Measurements from ENCODE around the gene TBXAS1. TPM values are rescaled to one million over a fixed set of nuclear protein-coding genes. Genes with fewer than 3 reads are reported as not detected.

TBXAS1 gene
- total and polyA plus RNA-seq, 2 of the 8 experiments (the other 6 are each of a cell fraction or from before 2014, with no cell fraction given), result 0.86 to 2.1 TPM

DNA sequence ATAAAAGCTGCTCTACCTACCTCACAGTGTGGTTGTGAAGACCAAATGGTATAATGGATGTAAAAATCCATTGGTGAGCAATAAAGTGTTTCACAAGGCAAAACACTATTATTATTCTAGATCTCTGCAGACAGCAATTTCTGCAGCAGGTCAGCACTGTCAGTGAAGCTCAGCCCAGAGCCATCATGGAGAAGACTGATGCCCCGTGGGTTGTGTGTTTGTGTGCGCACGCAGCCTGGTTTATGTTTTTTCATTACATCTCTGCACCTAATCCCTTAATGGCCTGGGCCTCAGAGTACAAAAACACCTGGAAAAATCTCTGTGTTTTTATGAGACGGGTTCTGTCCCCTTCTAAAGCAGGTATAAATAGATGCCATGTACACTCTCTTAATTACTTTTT lies 169.5 kb downstream of the TBXAS1 start:
- H3K27ac ChIP-seq (ENCODE audit: low read depth, low read length), result no peak overlapping the region
- POLR2A ChIA-PET (ENCODE audit: partially characterized antibody), result interaction anchor here (1.7 kb wide), 1 partner anchor 9 kb away, joined by 6 read pairs; no protein-coding TSS in a partner anchor

More for the DNA sequence above, 169.5 kb downstream of the TBXAS1 start:
- H3K79me2 ChIP-seq (ENCODE audit: control insufficient read depth in 1 of 2, insufficient read depth in 2 of 2, low read length in 2 of 2), result no peaks in the 10 kb centered on the region
- H2AFZ ChIP-seq (ENCODE audit: low read length), result no peak overlapping the region
- H4K91ac ChIP-seq (replicated peaks; ENCODE audit: insufficient read length, low read length), result no peak overlapping the region
- no peak overlapping the region for H2BK15ac ChIP-seq (ENCODE audit: low read length)
- H2BK20ac ChIP-seq (ENCODE audit: low read length), result no peak overlapping the region
- H3K4me2 ChIP-seq (ENCODE audit: insufficient read depth in 1 of 2, low read depth in 2 of 2, low read length in 2 of 2), result no peak overlapping the region
- no peak overlapping the region for H3K56ac ChIP-seq (replicated peaks; ENCODE audit: insufficient read length, low read depth, low read length)
- H4K20me1 ChIP-seq (replicated peaks in 1 of 2; ENCODE audit: control insufficient read depth in 1 of 2, insufficient read depth in 2 of 2, low read length in 2 of 2), result no peaks in the 10 kb centered on the region
- H3K9ac ChIP-seq (replicated peaks in 1 of 4; ENCODE audit: extremely low read depth in 1 of 4, low read depth in 3 of 4, low read length in 3 of 4), result no peak overlapping the region
- 0 out of 2 replicates have a peak, but pooled peaks cover 2% of the 10 kb centered on the region for H3K23me2 ChIP-seq (ENCODE audit: low read depth, low read length)
- H3K9me3 ChIP-seq (ENCODE audit: insufficient read depth in 2 of 2, low read depth in 1 of 2, low read length in 1 of 2), result no peaks in the 10 kb centered on the region
- 85% methylated on average over 4 of the region's 4 CpGs; no CpG with 5 or more reads in 1 of the 2 experiments for WGBS, 2 experiments (ENCODE audit: extremely low coverage in 1 of 2, insufficient coverage in 1 of 2, insufficient read length in 1 of 2, insufficient replicate concordance in 2 of 2, low coverage in 1 of 2, low lambda C conversion rate in 2 of 2, missing lambda C conversion rate in 1 of 2)
- H3K4me3 ChIP-seq (ENCODE audit: extremely low read depth in 1 of 4, insufficient read depth in 2 of 4, low read depth in 3 of 4, low read length in 4 of 4), result no peak overlapping the region
- CTCF ChIA-PET (ENCODE audit: partially characterized antibody), result interaction anchor here (0.5 to 11.1 kb wide), 8 partner anchors 11 to 380 kb away, joined by 3 to 122 read pairs (median 6); no protein-coding TSS in a partner anchor
- no peak for DNase-seq (ENCODE audit: low read depth in 1 of 2, low spot score in 2 of 2)
- no peak overlapping the region for H2BK5ac ChIP-seq (ENCODE audit: low read depth, low read length)
- no peak for FAIRE-seq
- no peaks in the 10 kb centered on the region for H3K36me3 ChIP-seq (ENCODE audit: control insufficient read depth in 2 of 4, insufficient read depth in 4 of 4, low read length in 3 of 4)
- H2BK120ac ChIP-seq (replicated peaks; ENCODE audit: low read depth, low read length), result no peak overlapping the region
- H4K5ac ChIP-seq (ENCODE audit: insufficient read length, low read depth, low read length), result no peak overlapping the region
- no peak overlapping the region for H3K23ac ChIP-seq (ENCODE audit: insufficient read length)
- no peak overlapping the region for H3K18ac ChIP-seq (ENCODE audit: extremely low read depth, low read length)
- H3K14ac ChIP-seq (ENCODE audit: insufficient read length), result no peak overlapping the region
- TF ChIP-seq RFX5 (IDR thresholded peaks at IDR 0.05; ENCODE audit: borderline replicate concordance, low read depth, low read length) (no peak), SAP30 (IDR thresholded peaks at IDR 0.05; ENCODE audit: insufficient read depth, insufficient replicate concordance, low read length) (no peak), TCF12 (IDR thresholded peaks at IDR 0.05; ENCODE audit: low read depth, low read length) (no peak), SIX5 (IDR thresholded peaks at IDR 0.05; ENCODE audit: low read depth, low read length) (no peak), BCL11A (IDR thresholded peaks at IDR 0.05; ENCODE audit: low read depth in 2 of 2, low read length in 2 of 2) (no peak), NRF1 (IDR thresholded peaks at IDR 0.05; ENCODE audit: low read depth, low read length) (no peak), SIN3A (conservative IDR thresholded peaks at IDR 0.05 in 1 of 2, IDR thresholded peaks at IDR 0.05 in 1 of 2; ENCODE audit: low read depth in 1 of 2, low read length in 2 of 2) (no peak)
- H2AK5ac ChIP-seq (ENCODE audit: low read depth, low read length), result no peak overlapping the region
- H4K8ac ChIP-seq (ENCODE audit: extremely low read depth, insufficient read depth, low read length), result no peak overlapping the region
- H2BK12ac ChIP-seq (ENCODE audit: low read depth, low read length), result no peak overlapping the region
- no peak overlapping the region for H3K4ac ChIP-seq (replicated peaks; ENCODE audit: insufficient read length, low read depth, low read length)
- H3K79me1 ChIP-seq (ENCODE audit: low read depth, low read length), result no peaks in the 10 kb centered on the region
- no peaks in the 10 kb centered on the region for H3K4me1 ChIP-seq (replicated peaks in 1 of 4; ENCODE audit: control insufficient read depth in 3 of 4, insufficient read depth in 4 of 4, low read length in 3 of 4)
- H3K27me3 ChIP-seq (replicated peaks in 1 of 4; ENCODE audit: control insufficient read depth in 3 of 4, extremely low read depth in 1 of 4, insufficient read depth in 3 of 4, low read length in 3 of 4), result no peaks in the 10 kb centered on the region

All from H1 (cell line).